ENCODE measurements around the gene TBX5.

TBX5 gene

GRCh38 chr12:114406316-114406983 is 506 bp upstream of the TBX5 start:
- DNase-seq (ENCODE audit: low read depth in 2 of 2): no peak

- no peak for DNase-seq (ENCODE audit: low read depth in 2 of 2)
These were observed 922 bp downstream of the TBX5 start for GRCh38 chr12:114404926-114405518.

- DNase-seq (ENCODE audit: low read depth in 2 of 2): no peak
These were observed 1.6 kb downstream of the TBX5 start for GRCh38 chr12:114404083-114404925.

GRCh38 chr12:114403690-114404066 is 2.3 kb downstream of the TBX5 start:
- DNase-seq (ENCODE audit: low read depth in 2 of 2): no peak

- no peak for DNase-seq (ENCODE audit: low read depth in 2 of 2)
These were observed 2.8 kb downstream of the TBX5 start for GRCh38 chr12:114403011-114403689.

- no peak for DNase-seq (ENCODE audit: low read depth in 2 of 2)
These were observed 3.7 kb downstream of the TBX5 start for GRCh38 chr12:114402084-114402717.

GRCh38 chr12:114401328-114402083 is 4.4 kb downstream of the TBX5 start:
- DNase-seq (ENCODE audit: low read depth in 2 of 2): no peak

- DNase-seq (ENCODE audit: low read depth in 2 of 2): no peak
These were observed 5.0 kb downstream of the TBX5 start for GRCh38 chr12:114400925-114401324.

- DNase-seq (ENCODE audit: low read depth in 2 of 2): no peak
These were observed 5.6 kb downstream of the TBX5 start for GRCh38 chr12:114400361-114400811.

GRCh38 chr12:114399664-114400211 is 6.2 kb downstream of the TBX5 start:
- no peak for DNase-seq (ENCODE audit: low read depth in 2 of 2)

- no peak for DNase-seq (ENCODE audit: low read depth in 2 of 2)
These were observed 7.7 kb downstream of the TBX5 start for GRCh38 chr12:114397978-114398881.

- DNase-seq (ENCODE audit: low read depth in 2 of 2): no peak
These were observed 8.8 kb downstream of the TBX5 start for GRCh38 chr12:114396869-114397719.

- DNase-seq (ENCODE audit: low read depth in 2 of 2): no peak
These were observed 9.6 kb downstream of the TBX5 start for GRCh38 chr12:114396153-114396868.

GRCh38 chr12:114395755-114396152 is 10.2 kb downstream of the TBX5 start:
- no peak for DNase-seq (ENCODE audit: low read depth in 2 of 2)

GRCh38 chr12:114395233-114395632 is 10.7 kb downstream of the TBX5 start:
- DNase-seq (ENCODE audit: low read depth in 2 of 2): no peak

GRCh38 chr12:114393569-114393968 is 12.4 kb downstream of the TBX5 start:
- DNase-seq (ENCODE audit: low read depth in 2 of 2): no peak

- no peak for DNase-seq (ENCODE audit: low read depth in 2 of 2)
These were observed 13.0 kb downstream of the TBX5 start for GRCh38 chr12:114392909-114393308.

GRCh38 chr12:114391088-114391487 is 14.9 kb downstream of the TBX5 start:
- DNase-seq (ENCODE audit: low read depth in 2 of 2): no peak
